ENCODE results near the gene UNC13A.
A peak's percentile ranks its signal among the peaks of the same experiment; 100 is the strongest.

Gene UNC13A

GRCh38 chr19:17582613-17583012 is 105.5 kb downstream of the UNC13A start:
- H4K20me1 ChIP-seq, result peaks cover 37 to 63% (median 55%) of the 10 kb centered on the region in 11 experiments
- peak overlapping the region in 7 of 11 experiments; percentile 4 to 58 (median 31); a peak in 8 of 22 replicates for H3K9ac ChIP-seq
- H3K36me3 ChIP-seq, result peaks cover 43 to 57% (median 53%) of the 10 kb centered on the region in 11 experiments
- H3K4me2 ChIP-seq, result peak overlapping the region in 9 of 11 experiments; percentile 39 to 97 (median 68); a peak in 18 of 22 replicates
- peak overlapping the region in 3 of 11 experiments; percentile 8 to 54 (median 40); a peak in 3 of 22 replicates for H3K27ac ChIP-seq
- TF ChIP-seq Cebpa-rat (IDR thresholded peaks at IDR 0.05), result no peak
- peaks cover 20 to 58% (median 54%) of the 10 kb centered on the region in 10 experiments for H3K4me1 ChIP-seq
- H3K27me3 ChIP-seq, result no peaks in the 10 kb centered on the region
- H3K9me3 ChIP-seq (replicated peaks in 1 of 11), result no peaks in the 10 kb centered on the region
- no peak overlapping the region for H3K4me3 ChIP-seq

- H3K36me3 ChIP-seq, result peaks cover 54 to 68% (median 63%) of the 10 kb centered on the region in 11 experiments
Observed at GRCh38 chr19:17581211-17581874, 106.8 kb downstream of the UNC13A start.

GRCh38 chr19:17580470-17581144 is 107.5 kb downstream of the UNC13A start:
- peaks cover 37 to 78% (median 71%) of the 10 kb centered on the region in 11 experiments for H4K20me1 ChIP-seq
- no peaks in the 10 kb centered on the region for H3K9me3 ChIP-seq (replicated peaks in 1 of 11)
- H3K9ac ChIP-seq, result 0 out of 22 replicates have a peak overlapping the region, but pooled peaks of 3 of the 11 experiments have one; percentile 1 to 44 (median 4)
- H3K36me3 ChIP-seq, result peaks cover 62 to 76% (median 70%) of the 10 kb centered on the region in 11 experiments
- H3K27ac ChIP-seq, result no peak overlapping the region
- H3K4me3 ChIP-seq, result no peak overlapping the region
- no peaks in the 10 kb centered on the region for H3K27me3 ChIP-seq
- H3K4me1 ChIP-seq, result peaks cover 31 to 59% (median 55%) of the 10 kb centered on the region in 10 experiments
- H3K4me2 ChIP-seq, result peak overlapping the region; percentile 16 to 97 (median 57); a peak in 21 of 22 replicates
- no peak for TF ChIP-seq Cebpa-rat (IDR thresholded peaks at IDR 0.05)

More at GRCh38 chr19:17581211-17581874, 106.8 kb downstream of the UNC13A start:
- no peak overlapping the region for H3K27ac ChIP-seq
- H4K20me1 ChIP-seq, result peaks cover 37 to 71% (median 63%) of the 10 kb centered on the region in 11 experiments
- H3K27me3 ChIP-seq, result no peaks in the 10 kb centered on the region
- peak overlapping the region in 8 of 11 experiments; percentile 43 to 97 (median 68); a peak in 14 of 22 replicates for H3K4me2 ChIP-seq
- no peak overlapping the region for H3K4me3 ChIP-seq
- H3K9ac ChIP-seq, result peak overlapping the region in 3 of 11 experiments; percentile 1 to 44 (median 4); a peak in 1 of 22 replicates
- H3K4me1 ChIP-seq, result peaks cover 25 to 58% (median 54%) of the 10 kb centered on the region in 10 experiments
- no peaks in the 10 kb centered on the region for H3K9me3 ChIP-seq (replicated peaks in 1 of 11)
- TF ChIP-seq Cebpa-rat (IDR thresholded peaks at IDR 0.05), result no peak

GRCh38 chr19:17579661-17580244 is 108.4 kb downstream of the UNC13A start:
- H3K27ac ChIP-seq, result peak overlapping the region in 1 of 11 experiments; percentile 40; a peak in 2 of 22 replicates
- TF ChIP-seq Cebpa-rat (IDR thresholded peaks at IDR 0.05), result no peak
- H3K9me3 ChIP-seq (replicated peaks in 1 of 11), result no peaks in the 10 kb centered on the region
- peaks cover 32 to 60% (median 54%) of the 10 kb centered on the region in 10 experiments for H3K4me1 ChIP-seq
- H4K20me1 ChIP-seq, result peaks cover 37 to 86% (median 77%) of the 10 kb centered on the region in 11 experiments
- H3K27me3 ChIP-seq, result no peaks in the 10 kb centered on the region
- peaks cover 70 to 84% (median 79%) of the 10 kb centered on the region in 11 experiments for H3K36me3 ChIP-seq
- peak overlapping the region; percentile 16 to 97 (median 57) for H3K4me2 ChIP-seq
- no peak overlapping the region for H3K9ac ChIP-seq
- no peak overlapping the region for H3K4me3 ChIP-seq

GRCh38 chr19:17577457-17578097 is 110.6 kb downstream of the UNC13A start:
- TF ChIP-seq Cebpa-rat (IDR thresholded peaks at IDR 0.05), result no peak
- peaks cover 90 to 99% (median 94%) of the 10 kb centered on the region in 11 experiments for H3K36me3 ChIP-seq
- no peaks in the 10 kb centered on the region for H3K27me3 ChIP-seq
- no peak overlapping the region for H3K9ac ChIP-seq
- no peak overlapping the region for H3K4me3 ChIP-seq
- H3K4me2 ChIP-seq, result no peak overlapping the region
- peaks cover 39 to 97% (median 91%) of the 10 kb centered on the region in 11 experiments for H4K20me1 ChIP-seq
- peaks cover 30 to 61% (median 38%) of the 10 kb centered on the region in 10 experiments for H3K4me1 ChIP-seq
- no peak overlapping the region for H3K27ac ChIP-seq
- no peaks in the 10 kb centered on the region for H3K9me3 ChIP-seq (replicated peaks in 1 of 11)

- Histone ChIP-seq H3K27ac (no peak overlapping the region; a peak in 1 of 22 replicates), H3K9me3 (replicated peaks in 1 of 11) (no peaks in the 10 kb centered on the region), H3K9ac (no peak overlapping the region), H3K27me3 (no peaks in the 10 kb centered on the region), H3K4me2 (no peak overlapping the region), H4K20me1 (peaks cover 34 to 97% (median 91%) of the 10 kb centered on the region in 11 experiments), H3K4me1 (peaks cover 23 to 54% (median 34%) of the 10 kb centered on the region in 10 experiments), H3K36me3 (peaks cover 90 to 99% (median 94%) of the 10 kb centered on the region in 11 experiments), H3K4me3 (no peak overlapping the region)
- TF ChIP-seq Cebpa-rat (IDR thresholded peaks at IDR 0.05), result no peak
Observed at GRCh38 chr19:17576758-17577456, 111.2 kb downstream of the UNC13A start.

GRCh38 chr19:17575871-17576757 is 112.0 kb downstream of the UNC13A start:
- Histone ChIP-seq H3K27me3 (no peaks in the 10 kb centered on the region), H3K9ac (peak overlapping the region in 2 of 11 experiments; percentile 4 to 29; a peak in 1 of 22 replicates), H3K36me3 (peaks cover 90 to 99% (median 94%) of the 10 kb centered on the region in 11 experiments), H3K4me2 (no peak overlapping the region), H3K4me1 (peaks cover 15 to 47% (median 26%) of the 10 kb centered on the region in 10 experiments), H3K9me3 (replicated peaks in 1 of 11) (no peaks in the 10 kb centered on the region), H3K4me3 (no peak overlapping the region), H3K27ac (no peak overlapping the region; a peak in 1 of 22 replicates), H4K20me1 (peaks cover 30 to 96% (median 85%) of the 10 kb centered on the region in 11 experiments)
- TF ChIP-seq Cebpa-rat (IDR thresholded peaks at IDR 0.05), result no peak

All from BLaER1 treated with 17β-estradiol and CSF1 and Interleukin-3, amounts not matched to agents 10 nM and 100 nM (cell line).